Measurements from ENCODE around the gene CDK17.
"Not testable (repeated sequence)": the region's sequence is repeated elsewhere in the genome, so short reads cannot be mapped to it uniquely, and the experiment has no call there.

The CDK17 gene

GRCh38 chr12:96395236-96395635 lies 5.0 kb downstream of the CDK17 start:
- in situ Hi-C loops (cut with MboI; ENCODE audit: low sequenced_read_pairs), result no loop called here

GRCh38 chr12:96393229-96393628 lies 7.0 kb downstream of the CDK17 start:
- in situ Hi-C loops (cut with MboI; ENCODE audit: low sequenced_read_pairs), result not testable (repeated sequence)

- in situ Hi-C loops (cut with MboI; ENCODE audit: low sequenced_read_pairs), result no loop called here
These were observed 7.8 kb downstream of the CDK17 start for GRCh38 chr12:96392397-96392796.

- in situ Hi-C loops (cut with MboI; ENCODE audit: low sequenced_read_pairs), result no loop called here
These were observed 12.3 kb downstream of the CDK17 start for GRCh38 chr12:96387981-96388380.

GRCh38 chr12:96386794-96387193 lies 13.4 kb downstream of the CDK17 start:
- in situ Hi-C loops (cut with MboI; ENCODE audit: low sequenced_read_pairs), result no loop called here

- in situ Hi-C loops (cut with MboI; ENCODE audit: low sequenced_read_pairs), result no loop called here
These were observed 16.2 kb downstream of the CDK17 start for GRCh38 chr12:96383991-96384390.

- in situ Hi-C loops (cut with MboI; ENCODE audit: low sequenced_read_pairs), result no loop called here
These were observed 16.9 kb downstream of the CDK17 start for GRCh38 chr12:96383371-96383770.

GRCh38 chr12:96379743-96380142 lies 20.5 kb downstream of the CDK17 start:
- in situ Hi-C loops (cut with MboI; ENCODE audit: low sequenced_read_pairs), result not testable (repeated sequence)

GRCh38 chr12:96378319-96378718 lies 21.9 kb downstream of the CDK17 start:
- in situ Hi-C loops (cut with MboI; ENCODE audit: low sequenced_read_pairs), result no loop called here

- in situ Hi-C loops (cut with MboI; ENCODE audit: low sequenced_read_pairs), result no loop called here
These were observed 23.4 kb downstream of the CDK17 start for GRCh38 chr12:96376865-96377264.

GRCh38 chr12:96375841-96376604 lies 24.2 kb downstream of the CDK17 start:
- in situ Hi-C loops (cut with MboI; ENCODE audit: low sequenced_read_pairs), result no loop called here

GRCh38 chr12:96375170-96375569 lies 25.1 kb downstream of the CDK17 start:
- in situ Hi-C loops (cut with MboI; ENCODE audit: low sequenced_read_pairs), result no loop called here

GRCh38 chr12:96371790-96372699 lies 28.2 kb downstream of the CDK17 start:
- in situ Hi-C loops (cut with MboI; ENCODE audit: low sequenced_read_pairs), result no loop called here

- in situ Hi-C loops (cut with MboI; ENCODE audit: low sequenced_read_pairs), result no loop called here
These were observed 29.0 kb downstream of the CDK17 start for GRCh38 chr12:96371138-96371789.

GRCh38 chr12:96368687-96369086 lies 31.6 kb downstream of the CDK17 start:
- in situ Hi-C loops (cut with MboI; ENCODE audit: low sequenced_read_pairs), result no loop called here

GRCh38 chr12:96368233-96368632 lies 32.0 kb downstream of the CDK17 start:
- in situ Hi-C loops (cut with MboI; ENCODE audit: low sequenced_read_pairs), result no loop called here

- in situ Hi-C loops (cut with MboI; ENCODE audit: low sequenced_read_pairs), result no loop called here
These were observed 33.9 kb downstream of the CDK17 start for GRCh38 chr12:96366381-96366654.

GRCh38 chr12:96365604-96366380 lies 34.4 kb downstream of the CDK17 start:
- in situ Hi-C loops (cut with MboI; ENCODE audit: low sequenced_read_pairs), result no loop called here

GRCh38 chr12:96364092-96364700 lies 36.0 kb downstream of the CDK17 start:
- in situ Hi-C loops (cut with MboI; ENCODE audit: low sequenced_read_pairs), result no loop called here

- in situ Hi-C loops (cut with MboI; ENCODE audit: low sequenced_read_pairs), result no loop called here
These were observed 39.2 kb downstream of the CDK17 start for GRCh38 chr12:96361074-96361473.

GRCh38 chr12:96360550-96360949 lies 39.7 kb downstream of the CDK17 start:
- in situ Hi-C loops (cut with MboI; ENCODE audit: low sequenced_read_pairs), result no loop called here

Data from HL-60/S4 treated with phorbol 12-myristate 13-acetate at 8.2 ng/mL for 4 days and 3 days (cell line).